Measurements from ENCODE around the gene HRH3. TPM values are rescaled to one million over a fixed set of nuclear protein-coding genes. Genes with fewer than 3 reads are reported as not detected.

The HRH3 gene
- total RNA-seq, 2 donors from 2014 or later = not detected

- DNase-seq (ENCODE audit: low spot score) (no peak), ATAC-seq (ENCODE audit: insufficient number of reproducible peaks, low FRiP score, low read depth) (no peak)
- Histone ChIP-seq H3K27me3 (replicated peaks; ENCODE audit: insufficient read depth) (no peaks in the 10 kb centered on the region), H3K27ac (no peak overlapping the region), H3K4me3 (no peak overlapping the region), H3K4me1 (ENCODE audit: control insufficient read depth in 1 of 2, low read depth in 2 of 2) (peaks cover 9 to 19% of the 10 kb centered on the region in 2 donors), H3K9me3 (no peaks in the 10 kb centered on the region), H3K36me3 (no peaks in the 10 kb centered on the region)
- no peak for TF ChIP-seq CTCF (IDR thresholded peaks at IDR 0.05)
Measured at GRCh38 chr20:62236766-62237513, 16.9 kb upstream of the HRH3 start.

GRCh38 chr20:62236200-62236599, 16.1 kb upstream of the HRH3 start:
- Histone ChIP-seq H3K4me1 (ENCODE audit: control insufficient read depth in 1 of 2, low read depth in 2 of 2) (peaks cover 9 to 18% of the 10 kb centered on the region in 2 donors), H3K27ac (no peak overlapping the region), H3K9me3 (no peaks in the 10 kb centered on the region), H3K36me3 (no peaks in the 10 kb centered on the region), H3K27me3 (replicated peaks; ENCODE audit: insufficient read depth) (no peaks in the 10 kb centered on the region), H3K4me3 (no peak overlapping the region)
- DNase-seq (ENCODE audit: low spot score) (no peak), ATAC-seq (ENCODE audit: insufficient number of reproducible peaks, low FRiP score, low read depth) (no peak)
- no peak for TF ChIP-seq CTCF (IDR thresholded peaks at IDR 0.05)

GRCh38 chr20:62235777-62236157, 15.7 kb upstream of the HRH3 start:
- Histone ChIP-seq H3K36me3 (no peaks in the 10 kb centered on the region), H3K27ac (no peak overlapping the region), H3K4me3 (no peak overlapping the region), H3K9me3 (no peaks in the 10 kb centered on the region), H3K4me1 (ENCODE audit: control insufficient read depth in 1 of 2, low read depth in 2 of 2) (peaks cover 9 to 18% of the 10 kb centered on the region in 2 donors), H3K27me3 (replicated peaks; ENCODE audit: insufficient read depth) (no peaks in the 10 kb centered on the region)
- no peak for DNase-seq (ENCODE audit: low spot score)
- ATAC-seq (ENCODE audit: insufficient number of reproducible peaks, low FRiP score, low read depth) = no peak
- no peak for TF ChIP-seq CTCF (IDR thresholded peaks at IDR 0.05)

- no peaks in the 10 kb centered on the region for H3K9me3 ChIP-seq
- no peak overlapping the region for H3K4me3 ChIP-seq
- ATAC-seq (ENCODE audit: insufficient number of reproducible peaks, low FRiP score, low read depth) (no peak), DNase-seq (ENCODE audit: low spot score) (no peak)
- peaks cover 8 to 17% of the 10 kb centered on the region in 2 donors for H3K4me1 ChIP-seq (ENCODE audit: control insufficient read depth in 1 of 2, low read depth in 2 of 2)
- no peaks in the 10 kb centered on the region for H3K36me3 ChIP-seq
- no peak for TF ChIP-seq CTCF (IDR thresholded peaks at IDR 0.05)
- H3K27ac ChIP-seq = no peak overlapping the region
- H3K27me3 ChIP-seq (replicated peaks; ENCODE audit: insufficient read depth) = no peaks in the 10 kb centered on the region
Measured at GRCh38 chr20:62235001-62235776, 15.1 kb upstream of the HRH3 start.

- Histone ChIP-seq H3K4me1 (ENCODE audit: control insufficient read depth in 1 of 2, low read depth in 2 of 2) (peaks cover 1 to 8% of the 10 kb centered on the region in 2 donors), H3K27me3 (replicated peaks; ENCODE audit: insufficient read depth) (no peaks in the 10 kb centered on the region), H3K36me3 (no peaks in the 10 kb centered on the region), H3K4me3 (no peak overlapping the region), H3K9me3 (no peaks in the 10 kb centered on the region), H3K27ac (no peak overlapping the region)
- TF ChIP-seq CTCF (IDR thresholded peaks at IDR 0.05) = no peak
- no peak for ATAC-seq (ENCODE audit: insufficient number of reproducible peaks, low FRiP score, low read depth)
- no peak for DNase-seq (ENCODE audit: low spot score)
Measured at GRCh38 chr20:62234339-62234738, 14.3 kb upstream of the HRH3 start.

All from thoracic aorta (tissue), 2 donors.